Astrocyte (in vitro differentiated cells and primary cell): ENCODE measurements around the gene CELF1.

Source experiments
- EZH2 ChIP-seq: IDR thresholded peaks from 2 replicates; pipeline ENCODE4 v1.6.1; 2012; ENCODE audit warnings: mild to moderate bottlenecking, low read length, inconsistent platforms; ENCODE audit not compliant: insufficient read depth
- TF ChIP-seq, protein P1 (sequence below): IDR thresholded peaks from 2 replicates; pipeline ENCODE4 v1.5.1; 2011; ENCODE audit warnings: low read depth, mild to moderate bottlenecking, inconsistent platforms, low read length, moderate library complexity; ENCODE audit not compliant: insufficient read depth

GRCh38 chr11:47552566-47553405 lies at the start of gene CELF1:
- TF ChIP-seq, protein P1, sequence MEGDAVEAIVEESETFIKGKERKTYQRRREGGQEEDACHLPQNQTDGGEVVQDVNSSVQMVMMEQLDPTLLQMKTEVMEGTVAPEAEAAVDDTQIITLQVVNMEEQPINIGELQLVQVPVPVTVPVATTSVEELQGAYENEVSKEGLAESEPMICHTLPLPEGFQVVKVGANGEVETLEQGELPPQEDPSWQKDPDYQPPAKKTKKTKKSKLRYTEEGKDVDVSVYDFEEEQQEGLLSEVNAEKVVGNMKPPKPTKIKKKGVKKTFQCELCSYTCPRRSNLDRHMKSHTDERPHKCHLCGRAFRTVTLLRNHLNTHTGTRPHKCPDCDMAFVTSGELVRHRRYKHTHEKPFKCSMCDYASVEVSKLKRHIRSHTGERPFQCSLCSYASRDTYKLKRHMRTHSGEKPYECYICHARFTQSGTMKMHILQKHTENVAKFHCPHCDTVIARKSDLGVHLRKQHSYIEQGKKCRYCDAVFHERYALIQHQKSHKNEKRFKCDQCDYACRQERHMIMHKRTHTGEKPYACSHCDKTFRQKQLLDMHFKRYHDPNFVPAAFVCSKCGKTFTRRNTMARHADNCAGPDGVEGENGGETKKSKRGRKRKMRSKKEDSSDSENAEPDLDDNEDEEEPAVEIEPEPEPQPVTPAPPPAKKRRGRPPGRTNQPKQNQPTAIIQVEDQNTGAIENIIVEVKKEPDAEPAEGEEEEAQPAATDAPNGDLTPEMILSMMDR = peak; percentile 57
- TF ChIP-seq EZH2 = no peak
